Lung (tissue), 12 donors: ENCODE measurements around the gene SULT2B1. TPM values are rescaled to one million over a fixed set of nuclear protein-coding genes. Genes with fewer than 3 reads are reported as not detected.
A peak's percentile ranks its signal among the peaks of the same experiment; 100 is the strongest.
"Not testable (repeated sequence)": the region's sequence is repeated elsewhere in the genome, so short reads cannot be mapped to it uniquely, and the experiment has no call there.

ENCODE experiments used
- ATAC-seq: fragments of 200-7000 bp; cut with Tn5 transposase; one replicate; pipeline ENCODE4 v1.9.1; 2020; ENCODE audit warnings: moderate number of reproducible peaks; ENCODE audit not compliant: insufficient read depth, low FRiP score
- DNase-seq, 3 donors: peaks; one replicate each; pipeline ENCODE4 v3.0.0-alpha.2; 2013 to 2017
- H3K27ac ChIP-seq, 2 donors: one replicate each; pipeline ENCODE4 v1.5.1; 2013; ENCODE audit warnings: mild to moderate bottlenecking in 2 of 2, moderate library complexity in 2 of 2, control low read depth in 1 of 2, inconsistent platforms in 1 of 2, low read depth in 1 of 2, low read length in 1 of 2
- H3K27me3 ChIP-seq, 3 donors: one replicate each; pipeline ENCODE4 v1.5.1; 2013; ENCODE audit warnings: low read length in 2 of 3; ENCODE audit not compliant: control insufficient read depth in 3 of 3, insufficient read depth in 3 of 3
- H3K36me3 ChIP-seq, 4 donors: one replicate each; pipeline ENCODE4 v1.5.1; 2013; ENCODE audit warnings: low read length in 4 of 4, mild to moderate bottlenecking in 1 of 4, moderate library complexity in 1 of 4; ENCODE audit not compliant: control insufficient read depth in 4 of 4, insufficient read depth in 4 of 4
- H3K4me1 ChIP-seq, 5 donors: one replicate each; pipeline ENCODE4 v1.5.1; 2013; ENCODE audit warnings: low read length in 5 of 5, mild to moderate bottlenecking in 2 of 5, moderate library complexity in 1 of 5; ENCODE audit not compliant: control insufficient read depth in 5 of 5, insufficient read depth in 5 of 5
- H3K4me3 ChIP-seq: one replicate; pipeline ENCODE4 v1.5.1; 2013; ENCODE audit warnings: mild to moderate bottlenecking, control low read depth, moderate library complexity
- H3K9ac ChIP-seq, 2 donors: one replicate each; pipeline ENCODE4 v1.5.1; 2013; ENCODE audit warnings: low read length in 2 of 2, control low read depth in 1 of 2; ENCODE audit not compliant: insufficient read depth in 1 of 2
- H3K9me3 ChIP-seq, 4 donors: one replicate each; pipeline ENCODE4 v1.5.1; 2013; ENCODE audit warnings: low read length in 3 of 4, mild to moderate bottlenecking in 1 of 4, moderate library complexity in 1 of 4; ENCODE audit not compliant: control insufficient read depth in 4 of 4, insufficient read depth in 3 of 4
- WGBS, 2 donors: extraction: QIAGEN DNeasy Blood & Tissue Kit; methylation state at CpG; one replicate each; pipeline ENCODE4 v1.1.7; 2013; 5-methylcytosine and 5-hydroxymethylcytosine counted together
- polyA plus RNA-seq, 2 donors: library from polyadenylated mRNA; stranded (reverse); fragments of 200-250 nt; gene quantifications; one replicate each; pipeline ENCODE4 v1.2.1, GENCODE V29; 2013
- total RNA-seq, 2 donors: library from RNA; depleted of rRNA in 1 of 2; stranded (reverse); fragments of >200 nt in 1 of 2; gene quantifications; one replicate each; pipeline ENCODE4 v1.2.1, GENCODE V29; 2014 to 2021
- TF ChIP-seq, protein P1 (sequence below): IDR thresholded peaks from 2 replicates; pipeline ENCODE4 v1.5.1; 2012; ENCODE audit warnings: mild to moderate bottlenecking; ENCODE audit errors: control extremely low read depth, extremely low read depth
- donor health status: control.
- donor health status: control.
- donor health status: Bipolar disorder and iron deficiency.
- donor health status: healthy.
- donor health status: DM: yes; HTN: yes; CAD: no.

SULT2B1 gene
- total and polyA plus RNA-seq, 4 donors = 1.2 to 22.9 (median 10.7) TPM

DNA sequence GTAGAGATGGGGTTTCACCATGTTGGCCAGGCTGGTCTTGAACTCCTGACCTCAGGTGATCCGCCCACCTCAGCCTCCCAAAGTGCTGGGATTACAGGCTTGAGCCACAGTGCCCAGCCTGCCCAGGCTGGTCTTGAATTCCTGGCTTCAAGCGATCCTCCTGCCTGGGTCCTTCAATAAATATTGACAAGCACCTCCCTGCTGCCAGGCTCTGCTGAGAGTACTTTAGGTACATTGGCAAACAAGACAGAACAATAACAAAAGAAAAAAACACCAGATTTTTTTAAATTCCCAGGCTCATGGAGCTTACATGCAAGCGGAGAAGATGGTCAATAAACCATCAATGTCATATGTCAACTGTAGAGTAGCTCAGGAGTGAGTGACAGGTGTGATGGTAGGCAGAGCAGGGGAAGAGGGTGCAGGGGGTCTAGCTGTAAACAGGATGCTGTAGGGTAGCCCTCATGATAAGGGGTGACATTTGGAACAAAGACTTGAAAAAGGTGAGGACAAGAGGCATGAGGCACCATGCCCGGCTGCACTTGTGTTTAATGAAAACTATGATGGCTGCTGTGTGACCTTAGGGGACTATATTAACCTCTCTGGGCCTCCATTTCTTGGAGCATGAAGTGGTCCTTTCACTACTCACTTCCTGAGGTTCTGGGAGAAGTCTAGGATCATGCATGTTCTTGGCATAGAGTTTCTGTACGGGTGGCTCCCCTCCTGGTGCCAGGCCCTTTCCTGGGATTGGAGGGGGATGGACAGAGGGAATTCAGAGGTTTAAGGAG is 19.6 kb downstream of the SULT2B1 start:
- no peak for ATAC-seq
- peaks cover 0 to 8% (median 0%) of the 10 kb centered on the region in 5 donors for H3K4me1 ChIP-seq

DNA sequence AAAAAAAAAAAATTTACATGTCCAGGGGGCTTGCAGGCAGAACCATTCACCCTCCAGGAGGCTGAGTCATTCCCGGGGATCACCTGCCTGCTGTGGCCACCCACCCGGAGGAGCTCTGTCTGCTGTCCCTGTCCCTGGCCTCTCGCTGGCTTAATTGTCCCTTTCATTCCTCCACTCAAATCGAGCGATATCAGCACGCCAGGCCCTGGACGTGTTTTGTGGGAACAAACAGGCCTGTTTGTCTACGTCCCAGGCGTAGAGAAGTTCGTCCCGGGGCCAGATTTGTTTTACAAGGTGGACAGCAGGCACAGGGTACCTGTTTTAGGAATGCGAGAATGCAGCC is 21.2 kb downstream of the SULT2B1 start:
- no peaks in the 10 kb centered on the region for H3K36me3 ChIP-seq
- WGBS, 2 donors = 69 to 80% methylated on average over 12 of the region's 12 CpGs
- DNase-seq = peak in 2 of 3 donors; percentile 26 to 44
- H3K27me3 ChIP-seq = no peaks in the 10 kb centered on the region
- no peak for ATAC-seq
- H3K4me3 ChIP-seq = no peak overlapping the region
- H3K4me1 ChIP-seq = peaks cover 0 to 7% (median 0%) of the 10 kb centered on the region in 5 donors
- no peaks in the 10 kb centered on the region for H3K9me3 ChIP-seq
- TF ChIP-seq, protein P1, sequence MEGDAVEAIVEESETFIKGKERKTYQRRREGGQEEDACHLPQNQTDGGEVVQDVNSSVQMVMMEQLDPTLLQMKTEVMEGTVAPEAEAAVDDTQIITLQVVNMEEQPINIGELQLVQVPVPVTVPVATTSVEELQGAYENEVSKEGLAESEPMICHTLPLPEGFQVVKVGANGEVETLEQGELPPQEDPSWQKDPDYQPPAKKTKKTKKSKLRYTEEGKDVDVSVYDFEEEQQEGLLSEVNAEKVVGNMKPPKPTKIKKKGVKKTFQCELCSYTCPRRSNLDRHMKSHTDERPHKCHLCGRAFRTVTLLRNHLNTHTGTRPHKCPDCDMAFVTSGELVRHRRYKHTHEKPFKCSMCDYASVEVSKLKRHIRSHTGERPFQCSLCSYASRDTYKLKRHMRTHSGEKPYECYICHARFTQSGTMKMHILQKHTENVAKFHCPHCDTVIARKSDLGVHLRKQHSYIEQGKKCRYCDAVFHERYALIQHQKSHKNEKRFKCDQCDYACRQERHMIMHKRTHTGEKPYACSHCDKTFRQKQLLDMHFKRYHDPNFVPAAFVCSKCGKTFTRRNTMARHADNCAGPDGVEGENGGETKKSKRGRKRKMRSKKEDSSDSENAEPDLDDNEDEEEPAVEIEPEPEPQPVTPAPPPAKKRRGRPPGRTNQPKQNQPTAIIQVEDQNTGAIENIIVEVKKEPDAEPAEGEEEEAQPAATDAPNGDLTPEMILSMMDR = no peak
- peak overlapping the region in 1 of 2 donors; percentile 20 for H3K27ac ChIP-seq
- H3K9ac ChIP-seq = no peak overlapping the region

More for the DNA sequence above, 19.6 kb downstream of the SULT2B1 start:
- Histone ChIP-seq H3K9me3 (no peaks in the 10 kb centered on the region), H3K4me3 (no peak overlapping the region), H3K9ac (no peak overlapping the region), H3K27me3 (no peaks in the 10 kb centered on the region), H3K27ac (peak overlapping the region in 1 of 2 donors; percentile 9), H3K36me3 (no peaks in the 10 kb centered on the region)
- 54 to 65% methylated on average over 5 of the region's 5 CpGs for WGBS, 2 donors
- TF ChIP-seq, protein P1 = no peak
- DNase-seq = peak; percentile 56 to 60 (median 59)

DNA sequence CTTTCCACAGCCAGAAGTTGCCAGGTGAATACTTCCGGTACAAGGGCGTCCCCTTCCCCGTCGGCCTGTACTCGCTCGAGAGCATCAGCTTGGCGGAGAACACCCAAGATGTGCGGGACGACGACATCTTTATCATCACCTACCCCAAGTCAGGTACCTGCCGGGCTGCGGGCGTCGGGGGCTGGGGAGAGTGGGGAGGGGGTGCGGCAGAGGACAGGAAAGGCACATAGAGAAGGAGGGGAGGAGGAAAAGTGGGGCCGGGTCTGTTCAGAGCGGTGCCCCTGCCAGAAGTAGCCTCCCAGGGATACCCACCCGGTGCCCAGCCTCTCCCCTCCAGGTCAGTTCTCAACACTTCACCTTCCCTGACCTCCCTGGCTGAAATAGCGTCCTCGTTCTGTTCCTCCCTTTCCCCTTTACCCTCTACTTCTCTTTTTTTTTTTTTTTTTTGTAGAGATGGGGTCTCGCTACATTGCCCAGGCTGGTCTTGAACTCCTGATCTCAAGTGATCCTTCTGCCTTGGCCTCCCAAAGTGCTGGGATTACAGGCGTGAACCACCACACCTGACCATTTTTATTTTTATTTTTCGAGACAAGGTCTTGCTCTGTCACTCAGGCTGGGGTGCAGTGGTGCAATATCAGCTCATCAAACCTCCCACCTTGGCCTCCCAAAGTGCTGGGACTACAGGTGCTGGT is 24.1 kb downstream of the SULT2B1 start:
- Histone ChIP-seq H3K27me3 (no peaks in the 10 kb centered on the region), H3K9ac (no peak overlapping the region), H3K9me3 (no peaks in the 10 kb centered on the region), H3K4me3 (no peak overlapping the region), H3K4me1 (no peaks in the 10 kb centered on the region), H3K36me3 (no peaks in the 10 kb centered on the region), H3K27ac (no peak overlapping the region)
- TF ChIP-seq, protein P1 = no peak
- ATAC-seq (no peak), DNase-seq (no peak)
- WGBS, 2 donors = 80 to 85% methylated on average over 22 to 23 of the region's 23 CpGs

DNA sequence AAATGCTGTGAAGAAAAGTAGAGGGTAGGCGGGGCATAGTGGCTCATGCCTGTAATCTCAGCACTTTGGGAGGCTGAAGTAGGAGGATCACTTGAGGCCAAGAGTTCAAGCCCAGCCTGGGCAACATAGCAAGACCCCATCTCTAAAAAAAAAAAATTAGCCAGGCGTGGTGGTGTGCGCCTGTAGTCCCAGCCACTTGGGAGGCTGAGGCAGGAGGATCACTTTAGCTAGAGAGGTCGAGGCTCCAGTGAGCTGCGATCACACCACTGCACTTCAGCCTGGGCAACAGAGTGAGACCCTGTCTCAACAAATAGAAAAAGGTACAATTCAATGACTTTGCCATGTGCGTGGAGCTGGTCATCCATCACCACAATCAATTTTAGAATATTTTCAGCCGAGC is 25.9 kb downstream of the SULT2B1 start:
- not testable (repeated sequence) for H3K27ac ChIP-seq, H3K4me1 ChIP-seq, H3K9me3 ChIP-seq, H3K9ac ChIP-seq, ATAC-seq, H3K27me3 ChIP-seq, H3K36me3 ChIP-seq, DNase-seq, H3K4me3 ChIP-seq
- 90 to 93% methylated on average over 7 of the region's 7 CpGs for WGBS, 2 donors
